CD14-positive monocyte (primary cell): ENCODE results near the gene FRMD4A. TPM values are rescaled to one million over a fixed set of nuclear protein-coding genes. Genes with fewer than 3 reads are reported as not detected.
"Not testable (repeated sequence)": the region's sequence is repeated elsewhere in the genome, so short reads cannot be mapped to it uniquely, and the experiment has no call there.

Source experiments
- DNase-seq, 3 donors: peaks; one replicate each; pipeline ENCODE4 v3.0.0-alpha.2; 2011 to 2022
- H2AFZ ChIP-seq: 2 replicates; pipeline ENCODE4 v1.6.0; 2012; ENCODE audit warnings: mild to moderate bottlenecking, low read depth, low read length, inconsistent platforms; ENCODE audit not compliant: insufficient read depth, poor library complexity, severe bottlenecking
- H3K27ac ChIP-seq, 2 donors: 1 replicate in 1 of 2; 2 replicates in 1 of 2; pipeline ENCODE4 v1.5.1; 2012 to 2013; ENCODE audit warnings: low read length in 2 of 2, control low read depth in 1 of 2, inconsistent platforms in 1 of 2, low read depth in 1 of 2, mild to moderate bottlenecking in 1 of 2
- H3K27me3 ChIP-seq, 2 donors: one replicate each; pipeline versions ENCODE4 v1.6.0 to v1.6.1; 2011 to 2013; ENCODE audit warnings: low read length in 2 of 2; ENCODE audit not compliant: control insufficient read depth in 2 of 2, insufficient read depth in 2 of 2
- H3K36me3 ChIP-seq, 2 donors: replicated peaks in 1 of 2; 1 replicate in 1 of 2; 2 replicates in 1 of 2; pipeline versions ENCODE4 v1.5.1 to v1.6.1; 2012 to 2013; ENCODE audit warnings: low read length in 2 of 2, control low read depth in 1 of 2, inconsistent platforms in 1 of 2, mild to moderate bottlenecking in 1 of 2; ENCODE audit not compliant: insufficient read depth in 2 of 2, control insufficient read depth in 1 of 2
- H3K4me1 ChIP-seq, 2 donors: 1 replicate in 1 of 2; 2 replicates in 1 of 2; pipeline versions ENCODE4 v1.5.1 to v1.6.1; 2012 to 2013; ENCODE audit warnings: low read length in 2 of 2, control low read depth in 1 of 2, inconsistent platforms in 1 of 2, mild to moderate bottlenecking in 1 of 2, moderate library complexity in 1 of 2; ENCODE audit not compliant: insufficient read depth in 2 of 2, control insufficient read depth in 1 of 2
- H3K4me2 ChIP-seq: replicated peaks from 2 replicates; pipeline ENCODE3; 2012; ENCODE audit warnings: low read length, moderate library complexity, mild to moderate bottlenecking; ENCODE audit not compliant: poor library complexity, severe bottlenecking; ENCODE audit errors: extremely low read depth
- H3K4me3 ChIP-seq, 3 experiments: fragments of 200-600 bp in 1 of 3; sonication (generic) in 1 of 3; replicated peaks in 1 of 3; 1 replicate in 2 of 3; 2 replicates in 1 of 3; pipeline ENCODE4 v1.5.1; 2011 to 2013; ENCODE audit warnings: low read length in 3 of 3, mild to moderate bottlenecking in 3 of 3, control low read depth in 2 of 3, low read depth in 2 of 3, inconsistent platforms in 1 of 3, moderate library complexity in 1 of 3
- H3K79me2 ChIP-seq: 2 replicates; pipeline ENCODE4 v1.6.0; 2012; ENCODE audit warnings: mild to moderate bottlenecking, control low read depth, inconsistent platforms, low read length, moderate library complexity; ENCODE audit not compliant: insufficient read depth
- H3K9ac ChIP-seq: 2 replicates; pipeline ENCODE4 v1.6.0; 2017; ENCODE audit warnings: low read length, mild to moderate bottlenecking; ENCODE audit not compliant: insufficient read depth, poor library complexity, severe bottlenecking
- H3K9me3 ChIP-seq, 2 donors: replicated peaks in 1 of 2; 1 replicate in 1 of 2; 2 replicates in 1 of 2; pipeline versions ENCODE4 v1.5.1 to v1.6.1; 2012 to 2013; ENCODE audit warnings: low read length in 2 of 2, control low read depth in 1 of 2; ENCODE audit not compliant: control insufficient read depth in 1 of 2, insufficient read depth in 1 of 2
- H4K20me1 ChIP-seq: 2 replicates; pipeline ENCODE4 v1.6.0; 2012; ENCODE audit warnings: mild to moderate bottlenecking, low read length, control low read depth, moderate library complexity; ENCODE audit not compliant: insufficient read depth
- H3K27ac Mint-ChIP-seq, 7 donors: one replicate each; pipeline ENCODE4 v1.8.0; 2020; ENCODE audit warnings: mild to moderate bottlenecking in 7 of 7, mixed read lengths in 7 of 7, moderate library complexity in 6 of 7, inconsistent platforms in 2 of 7
- H3K27me3 Mint-ChIP-seq, 3 donors: one replicate each; pipeline ENCODE4 v1.8.0; 2021 to 2022; ENCODE audit warnings: low read depth in 3 of 3, mild to moderate bottlenecking in 3 of 3, mixed read lengths in 3 of 3, moderate library complexity in 3 of 3, inconsistent platforms in 1 of 3
- H3K36me3 Mint-ChIP-seq, 2 donors: one replicate each; pipeline ENCODE4 v1.8.0; 2020; ENCODE audit warnings: mixed read lengths in 2 of 2, inconsistent platforms in 1 of 2, mild to moderate bottlenecking in 1 of 2
- H3K4me1 Mint-ChIP-seq: one replicate; pipeline ENCODE4 v1.8.0; 2020; ENCODE audit warnings: mild to moderate bottlenecking, mixed read lengths
- H3K4me3 Mint-ChIP-seq, 2 donors: one replicate each; pipeline ENCODE4 v1.8.0; 2020; ENCODE audit warnings: mild to moderate bottlenecking in 2 of 2, mixed read lengths in 2 of 2, moderate library complexity in 1 of 2
- H3K9me3 Mint-ChIP-seq, 7 donors: one replicate each; pipeline ENCODE4 v1.8.0; 2020 to 2022; ENCODE audit warnings: mixed read lengths in 7 of 7, mild to moderate bottlenecking in 6 of 7, moderate library complexity in 6 of 7, inconsistent platforms in 2 of 7
- WGBS: methylation state at CpG from one replicate; pipeline ENCODE4 v1.1.5; 2013; ENCODE audit warnings: missing lambda C conversion rate; ENCODE audit not compliant: insufficient coverage; 5-methylcytosine and 5-hydroxymethylcytosine counted together
- intact Hi-C, 2 donors: fragments of 100-400 bp; cut with micrococcal nuclease; formaldehyde crosslinking; loops; one replicate each; pipeline versions ENCODE4 v1.15.0 to v1.15.1; 2023
- polyA plus RNA-seq, 3 donors: library from polyadenylated mRNA; depleted of rRNA in 1 of 3; unstranded in 2 of 3; stranded (reverse) in 1 of 3; fragments of 300-500 nt in 2 of 3; fragments of >200 nt in 1 of 3; fragmentation: Illumina TruSeq in 2 of 3; gene quantifications; 1 replicate in 2 of 3; 2 replicates in 1 of 3; pipeline ENCODE4 v1.2.3, GENCODE V29; 2012 to 2021
- TF ChIP-seq, protein P1 (sequence below): fragments of 200-600 bp; IDR thresholded peaks from one replicate; pipeline ENCODE4 v1.8.0; 2022; ENCODE audit warnings: antibody characterized with exemption, mild to moderate bottlenecking

FRMD4A gene
- polyA plus RNA-seq, 3 donors: 0.12 TPM; not detected in 2

DNA sequence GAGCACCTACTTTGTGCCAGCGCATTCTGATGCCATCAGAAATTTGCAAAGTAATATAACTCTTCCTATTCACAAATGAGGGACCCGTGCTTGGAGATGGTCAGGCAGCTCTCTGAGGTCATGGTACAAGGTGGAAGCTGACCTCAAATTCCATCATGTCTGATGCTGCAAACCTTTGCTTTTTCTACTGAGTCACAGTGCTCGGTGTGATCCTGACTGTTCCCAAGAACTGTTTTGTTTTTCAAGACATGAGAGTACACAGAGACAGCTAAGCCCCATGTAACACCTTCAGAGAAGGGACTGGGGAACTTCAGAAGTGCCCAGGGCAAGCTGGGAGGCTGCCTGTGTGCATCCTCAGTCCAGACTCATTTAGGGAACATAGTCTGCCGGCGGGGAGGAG lies 111.3 kb downstream of the FRMD4A start:
- no peaks in the 10 kb centered on the region for H3K36me3 ChIP-seq
- intact Hi-C loops: no loop called here
- no peaks in the 10 kb centered on the region for H3K9me3 ChIP-seq
- no peak overlapping the region for H3K4me3 ChIP-seq
- no peak overlapping the region for H3K4me2 ChIP-seq
- peaks cover 0 to 5% (median 2%) of the 10 kb centered on the region in 7 donors for H3K9me3 Mint-ChIP-seq
- no peak for DNase-seq
- H4K20me1 ChIP-seq: no peaks in the 10 kb centered on the region
- H3K27me3 Mint-ChIP-seq: peaks cover 6 to 21% (median 8%) of the 10 kb centered on the region in 3 donors
- H3K27me3 ChIP-seq: no peaks in the 10 kb centered on the region
- WGBS: 100% methylated on average over 4 of the region's 5 CpGs
- H3K27ac Mint-ChIP-seq: no peak overlapping the region
- H3K36me3 Mint-ChIP-seq: no peaks in the 10 kb centered on the region
- no peak overlapping the region for H3K4me3 Mint-ChIP-seq
- no peak overlapping the region for H2AFZ ChIP-seq
- H3K4me1 Mint-ChIP-seq: no peaks in the 10 kb centered on the region
- no peak overlapping the region for H3K9ac ChIP-seq
- H3K4me1 ChIP-seq: no peaks in the 10 kb centered on the region
- H3K79me2 ChIP-seq: no peaks in the 10 kb centered on the region
- H3K27ac ChIP-seq: no peak overlapping the region
- TF ChIP-seq, protein P1, sequence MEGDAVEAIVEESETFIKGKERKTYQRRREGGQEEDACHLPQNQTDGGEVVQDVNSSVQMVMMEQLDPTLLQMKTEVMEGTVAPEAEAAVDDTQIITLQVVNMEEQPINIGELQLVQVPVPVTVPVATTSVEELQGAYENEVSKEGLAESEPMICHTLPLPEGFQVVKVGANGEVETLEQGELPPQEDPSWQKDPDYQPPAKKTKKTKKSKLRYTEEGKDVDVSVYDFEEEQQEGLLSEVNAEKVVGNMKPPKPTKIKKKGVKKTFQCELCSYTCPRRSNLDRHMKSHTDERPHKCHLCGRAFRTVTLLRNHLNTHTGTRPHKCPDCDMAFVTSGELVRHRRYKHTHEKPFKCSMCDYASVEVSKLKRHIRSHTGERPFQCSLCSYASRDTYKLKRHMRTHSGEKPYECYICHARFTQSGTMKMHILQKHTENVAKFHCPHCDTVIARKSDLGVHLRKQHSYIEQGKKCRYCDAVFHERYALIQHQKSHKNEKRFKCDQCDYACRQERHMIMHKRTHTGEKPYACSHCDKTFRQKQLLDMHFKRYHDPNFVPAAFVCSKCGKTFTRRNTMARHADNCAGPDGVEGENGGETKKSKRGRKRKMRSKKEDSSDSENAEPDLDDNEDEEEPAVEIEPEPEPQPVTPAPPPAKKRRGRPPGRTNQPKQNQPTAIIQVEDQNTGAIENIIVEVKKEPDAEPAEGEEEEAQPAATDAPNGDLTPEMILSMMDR: no peak

DNA sequence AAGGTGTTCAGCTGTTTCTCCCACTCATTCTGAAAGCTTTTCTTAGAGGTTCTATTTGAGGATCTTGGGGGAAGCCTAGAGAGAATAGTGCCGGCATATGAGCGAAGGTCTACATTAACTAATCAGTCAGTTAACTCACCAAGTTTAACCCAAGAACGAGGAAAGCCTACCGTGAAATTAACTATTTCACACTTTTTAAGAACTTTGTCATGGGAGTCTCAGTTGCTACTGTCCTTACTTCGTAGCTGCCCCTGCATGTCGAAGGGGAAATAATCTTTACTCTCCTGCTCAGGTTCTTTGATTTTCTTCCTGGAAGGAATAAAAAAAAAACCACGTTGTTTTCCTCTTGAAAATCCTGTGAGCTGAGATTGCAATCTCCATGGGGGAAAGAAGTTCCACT lies 115.1 kb downstream of the FRMD4A start:
- Mint-ChIP-seq H3K36me3 (no peaks in the 10 kb centered on the region), H3K9me3 (peaks cover 0 to 7% (median 2%) of the 10 kb centered on the region in 7 donors), H3K27me3 (peaks cover 8 to 15% (median 9%) of the 10 kb centered on the region in 3 donors), H3K4me3 (no peak overlapping the region), H3K4me1 (no peaks in the 10 kb centered on the region), H3K27ac (no peak overlapping the region)
- no peaks in the 10 kb centered on the region for H3K9me3 ChIP-seq
- no peaks in the 10 kb centered on the region for H3K4me1 ChIP-seq
- no peak overlapping the region for H3K4me3 ChIP-seq
- H4K20me1 ChIP-seq: no peaks in the 10 kb centered on the region
- intact Hi-C loops: no loop called here
- H3K9ac ChIP-seq: no peak overlapping the region
- DNase-seq: no peak
- H3K79me2 ChIP-seq: no peaks in the 10 kb centered on the region
- 92% methylated on average over 2 of the region's 7 CpGs for WGBS
- TF ChIP-seq, protein P1: no peak
- no peaks in the 10 kb centered on the region for H3K27me3 ChIP-seq
- H3K4me2 ChIP-seq: no peak overlapping the region
- no peak overlapping the region for H2AFZ ChIP-seq
- H3K27ac ChIP-seq: no peak overlapping the region
- no peaks in the 10 kb centered on the region for H3K36me3 ChIP-seq

DNA sequence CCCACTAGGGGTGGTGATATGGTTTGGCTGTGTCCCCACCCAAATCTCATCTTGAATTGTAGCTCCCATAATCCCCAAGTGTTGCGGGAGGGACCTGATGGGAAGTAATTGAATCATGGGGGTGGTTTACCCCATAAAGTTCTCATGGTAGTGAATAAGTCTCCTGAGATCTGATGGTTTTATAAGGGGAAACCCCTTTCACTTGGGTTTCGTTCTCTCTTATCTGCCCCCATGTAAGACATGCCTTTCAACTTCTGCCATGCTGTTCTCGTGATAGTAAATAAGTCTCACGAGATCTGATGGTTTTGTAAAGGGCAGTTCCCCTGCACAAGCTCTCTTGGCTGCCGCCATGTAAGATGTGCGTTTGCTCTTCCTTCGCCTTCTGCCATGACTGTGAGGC lies 117.0 kb downstream of the FRMD4A start:
- H3K4me2 ChIP-seq, H3K4me3 ChIP-seq, H3K9me3 Mint-ChIP-seq, H3K36me3 Mint-ChIP-seq, H4K20me1 ChIP-seq, H3K4me1 ChIP-seq, H2AFZ ChIP-seq, DNase-seq, intact Hi-C loops, H3K9ac ChIP-seq, H3K36me3 ChIP-seq, H3K4me1 Mint-ChIP-seq, H3K27ac ChIP-seq, H3K79me2 ChIP-seq, H3K27me3 ChIP-seq, H3K4me3 Mint-ChIP-seq, H3K9me3 ChIP-seq: not testable (repeated sequence)
- Mint-ChIP-seq H3K27me3 (peaks cover 6 to 11% (median 7%) of the 10 kb centered on the region in 3 donors), H3K27ac (peak overlapping the region in 1 of 7 donors; percentile 7)
- WGBS: 89% methylated on average over 5 of the region's 7 CpGs
